WTC11 (cell line): Measurements from ENCODE around the gene GPAT2. TPM values are rescaled to one million over a fixed set of nuclear protein-coding genes. Genes with fewer than 3 reads are reported as not detected.

Source experiments
- ATAC-seq: fragments of 200-7000 bp; cut with Tn5 transposase; 2 replicates; pipeline ENCODE4 v1.10.0; 2021; ENCODE audit warnings: mild to moderate bottlenecking, moderate library complexity
- CTCF ChIA-PET: fragments of 300-600 bp; sonication (Branson Sonifier 250); formaldehyde crosslinking; loops from one replicate; lab custom pipeline; 2021; ENCODE audit warnings: antibody characterized with exemption; lab: Charles Lee
- POLR2A ChIA-PET: fragments of 350-600 bp; sonication (Branson Sonifier 250); formaldehyde crosslinking; loops from one replicate; lab custom pipeline; 2021; ENCODE audit warnings: antibody characterized with exemption; lab: Charles Lee
- DNase-seq: peaks from one replicate; pipeline ENCODE4 v3.0.0; 2021; ENCODE audit warnings: low spot score
- H3K27ac Mint-ChIP-seq: 2 replicates; pipeline ENCODE4 v1.8.0; 2021; ENCODE audit warnings: mixed read lengths
- H3K27me3 Mint-ChIP-seq: 2 replicates; pipeline ENCODE4 v1.8.0; 2021; ENCODE audit warnings: low read depth, mild to moderate bottlenecking, moderate library complexity, mixed read lengths
- H3K36me3 Mint-ChIP-seq: 2 replicates; pipeline ENCODE4 v1.8.0; 2021; ENCODE audit warnings: mixed read lengths
- H3K4me1 Mint-ChIP-seq: 2 replicates; pipeline ENCODE4 v1.8.0; 2022; ENCODE audit warnings: mixed read lengths
- H3K4me3 Mint-ChIP-seq: 2 replicates; pipeline ENCODE4 v1.8.0; 2021; ENCODE audit warnings: mild to moderate bottlenecking, moderate library complexity, mixed read lengths
- H3K9me3 Mint-ChIP-seq: 2 replicates; pipeline ENCODE4 v1.8.0; 2021; ENCODE audit warnings: mixed read lengths
- CREB1 ChIP-seq: sonication (generic); formaldehyde crosslinking; IDR thresholded peaks from 2 replicates; pipeline ENCODE4 v1.8.0; 2023; ENCODE audit warnings: mild to moderate bottlenecking, missing genetic modification reagents
- E2F4 ChIP-seq: sonication (generic); formaldehyde crosslinking; IDR thresholded peaks from 2 replicates; pipeline ENCODE4 v1.8.1; 2022; ENCODE audit warnings: low read depth, mild to moderate bottlenecking, moderate library complexity, missing genetic modification reagents, borderline replicate concordance
- E2F5 ChIP-seq: sonication (generic); formaldehyde crosslinking; IDR thresholded peaks from 2 replicates; pipeline ENCODE4 v1.8.1; 2022; ENCODE audit warnings: mild to moderate bottlenecking, moderate library complexity, missing genetic modification reagents
- ERG ChIP-seq: fragments of 250-450 bp; sonication (Bioruptor Pico); IDR thresholded peaks from 2 replicates; pipeline ENCODE4 v1.8.0; 2021; ENCODE audit warnings: mild to moderate bottlenecking
- MAX ChIP-seq: sonication (generic); formaldehyde crosslinking; IDR thresholded peaks from 2 replicates; pipeline ENCODE4 v1.8.0; 2022; ENCODE audit warnings: mild to moderate bottlenecking, missing genetic modification reagents
- RELA ChIP-seq: sonication (generic); formaldehyde crosslinking; IDR thresholded peaks from 2 replicates; pipeline ENCODE4 v1.8.1; 2022; ENCODE audit warnings: missing genetic modification reagents, mild to moderate bottlenecking, borderline replicate concordance
- SMAD4 ChIP-seq: sonication (generic); formaldehyde crosslinking; IDR thresholded peaks from 2 replicates; pipeline ENCODE4 v1.8.0; 2022; ENCODE audit warnings: mild to moderate bottlenecking, missing genetic modification reagents
- SP1 ChIP-seq: sonication (generic); formaldehyde crosslinking; conservative IDR thresholded peaks from 2 replicates; pipeline ENCODE4 v1.8.1; 2022; ENCODE audit warnings: missing genetic modification reagents
- ZNF232 ChIP-seq: sonication (generic); formaldehyde crosslinking; IDR thresholded peaks from 2 replicates; pipeline ENCODE4 v1.8.0; 2022; ENCODE audit warnings: mild to moderate bottlenecking, missing genetic modification reagents
- ZNF263 ChIP-seq: sonication (generic); formaldehyde crosslinking; IDR thresholded peaks from 2 replicates; pipeline ENCODE4 v1.8.1; 2022; ENCODE audit warnings: low read depth, mild to moderate bottlenecking, moderate library complexity, missing genetic modification reagents
- ZNF281 ChIP-seq: sonication (generic); formaldehyde crosslinking; IDR thresholded peaks from 2 replicates; pipeline ENCODE4 v1.8.0; 2023; ENCODE audit warnings: mild to moderate bottlenecking, missing genetic modification reagents
- ZNF423 ChIP-seq: fragments of 250-450 bp; sonication (Bioruptor Pico); IDR thresholded peaks from 2 replicates; pipeline ENCODE4 v2.1.2; 2022; ENCODE audit warnings: mild to moderate bottlenecking, moderate library complexity
- total RNA-seq: library from RNA; stranded (reverse); gene quantifications from 3 replicates; pipeline ENCODE4 v1.2.3, GENCODE V29; 2021
- TF ChIP-seq, protein P1 (sequence below): fragments of 200-600 bp; IDR thresholded peaks from 2 replicates; pipeline ENCODE4 v1.8.0; 2022; ENCODE audit warnings: antibody characterized with exemption
- TF ChIP-seq, protein P2 (sequence below): sonication (generic); formaldehyde crosslinking; IDR thresholded peaks from 2 replicates; pipeline ENCODE4 v1.8.0; 2022; ENCODE audit warnings: mild to moderate bottlenecking, missing genetic modification reagents
- TF ChIP-seq, protein P3 (sequence below): fragments of 250-450 bp; sonication (Bioruptor Pico); IDR thresholded peaks from 2 replicates; pipeline ENCODE4 v1.9.0; 2021; ENCODE audit warnings: mild to moderate bottlenecking

The GPAT2 gene
- total RNA-seq, 1 experiment from 2014 or later = 0.20 TPM

- H3K9me3 Mint-ChIP-seq = peaks cover 3% of the 10 kb centered on the region; the same call in 1 of the 2 replicates
- H3K27ac Mint-ChIP-seq = no peak overlapping the region
- no peak for DNase-seq
- H3K27me3 Mint-ChIP-seq = no peaks in the 10 kb centered on the region
- ATAC-seq = no peak
- TF ChIP-seq RELA (no peak), ERG (no peak), CREB1 (no peak), ZNF281 (CRISPR knock-in tag) (no peak), E2F5 (CRISPR knock-in tag) (no peak), ZNF232 (CRISPR knock-in tag) (no peak), SMAD4 (CRISPR knock-in tag) (no peak), ZNF263 (CRISPR knock-in tag) (no peak), SP1 (CRISPR knock-in tag) (no peak), E2F4 (CRISPR knock-in tag) (no peak), MAX (CRISPR knock-in tag) (no peak), ZNF423 (CRISPR knock-in tag) (no peak)
- TF ChIP-seq, protein P1, sequence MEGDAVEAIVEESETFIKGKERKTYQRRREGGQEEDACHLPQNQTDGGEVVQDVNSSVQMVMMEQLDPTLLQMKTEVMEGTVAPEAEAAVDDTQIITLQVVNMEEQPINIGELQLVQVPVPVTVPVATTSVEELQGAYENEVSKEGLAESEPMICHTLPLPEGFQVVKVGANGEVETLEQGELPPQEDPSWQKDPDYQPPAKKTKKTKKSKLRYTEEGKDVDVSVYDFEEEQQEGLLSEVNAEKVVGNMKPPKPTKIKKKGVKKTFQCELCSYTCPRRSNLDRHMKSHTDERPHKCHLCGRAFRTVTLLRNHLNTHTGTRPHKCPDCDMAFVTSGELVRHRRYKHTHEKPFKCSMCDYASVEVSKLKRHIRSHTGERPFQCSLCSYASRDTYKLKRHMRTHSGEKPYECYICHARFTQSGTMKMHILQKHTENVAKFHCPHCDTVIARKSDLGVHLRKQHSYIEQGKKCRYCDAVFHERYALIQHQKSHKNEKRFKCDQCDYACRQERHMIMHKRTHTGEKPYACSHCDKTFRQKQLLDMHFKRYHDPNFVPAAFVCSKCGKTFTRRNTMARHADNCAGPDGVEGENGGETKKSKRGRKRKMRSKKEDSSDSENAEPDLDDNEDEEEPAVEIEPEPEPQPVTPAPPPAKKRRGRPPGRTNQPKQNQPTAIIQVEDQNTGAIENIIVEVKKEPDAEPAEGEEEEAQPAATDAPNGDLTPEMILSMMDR = no peak
- TF ChIP-seq, protein P2, sequence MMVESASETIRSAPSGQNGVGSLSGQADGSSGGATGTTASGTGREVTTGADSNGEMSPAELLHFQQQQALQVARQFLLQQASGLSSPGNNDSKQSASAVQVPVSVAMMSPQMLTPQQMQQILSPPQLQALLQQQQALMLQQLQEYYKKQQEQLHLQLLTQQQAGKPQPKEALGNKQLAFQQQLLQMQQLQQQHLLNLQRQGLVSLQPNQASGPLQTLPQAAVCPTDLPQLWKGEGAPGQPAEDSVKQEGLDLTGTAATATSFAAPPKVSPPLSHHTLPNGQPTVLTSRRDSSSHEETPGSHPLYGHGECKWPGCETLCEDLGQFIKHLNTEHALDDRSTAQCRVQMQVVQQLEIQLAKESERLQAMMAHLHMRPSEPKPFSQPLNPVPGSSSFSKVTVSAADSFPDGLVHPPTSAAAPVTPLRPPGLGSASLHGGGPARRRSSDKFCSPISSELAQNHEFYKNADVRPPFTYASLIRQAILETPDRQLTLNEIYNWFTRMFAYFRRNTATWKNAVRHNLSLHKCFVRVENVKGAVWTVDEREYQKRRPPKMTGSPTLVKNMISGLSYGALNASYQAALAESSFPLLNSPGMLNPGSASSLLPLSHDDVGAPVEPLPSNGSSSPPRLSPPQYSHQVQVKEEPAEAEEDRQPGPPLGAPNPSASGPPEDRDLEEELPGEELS (CRISPR knock-in tag) = no peak
- TF ChIP-seq, protein P3, sequence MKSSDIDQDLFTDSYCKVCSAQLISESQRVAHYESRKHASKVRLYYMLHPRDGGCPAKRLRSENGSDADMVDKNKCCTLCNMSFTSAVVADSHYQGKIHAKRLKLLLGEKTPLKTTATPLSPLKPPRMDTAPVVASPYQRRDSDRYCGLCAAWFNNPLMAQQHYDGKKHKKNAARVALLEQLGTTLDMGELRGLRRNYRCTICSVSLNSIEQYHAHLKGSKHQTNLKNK (CRISPR knock-in tag) = no peak
- TF ChIP-seq, all 79 proteins: peak for 0
- ChIA-PET CTCF (interaction anchor here (1.0 to 2.0 kb wide), 5 partner anchors 18 to 100 kb away, joined by 3 to 9 read pairs (median 3); partner anchors contain the start of gene ASTL), POLR2A (no interaction called here)
- Mint-ChIP-seq H3K4me1 (no peaks in the 10 kb centered on the region), H3K4me3 (no peak overlapping the region), H3K36me3 (no peaks in the 10 kb centered on the region)
These were observed 39.4 kb upstream of the GPAT2 start for GRCh38 chr2:96074156-96074555.
